GM12878 (cell line): ENCODE results near the gene STAT4. TPM values are rescaled to one million over a fixed set of nuclear protein-coding genes. Genes with fewer than 3 reads are reported as not detected.

Experiments used
- ATF7 ChIP-seq: fragments of 450-650 bp; IDR thresholded peaks from 2 replicates; pipeline ENCODE4 v1.6.1; 2016; ENCODE audit warnings: low read depth, mild to moderate bottlenecking
- BMI1 ChIP-seq: fragments of 450-650 bp; IDR thresholded peaks from 2 replicates; pipeline ENCODE4 v1.6.1; 2016; ENCODE audit warnings: mild to moderate bottlenecking, moderate library complexity, borderline replicate concordance
- CREB1 ChIP-seq: IDR thresholded peaks from 2 replicates; pipeline ENCODE4 v1.6.1; 2012; ENCODE audit warnings: low read depth, mild to moderate bottlenecking, inconsistent platforms
- GATAD2B ChIP-seq: fragments of 450-650 bp; conservative IDR thresholded peaks from 2 replicates; pipeline ENCODE4 v1.6.1; 2017; ENCODE audit warnings: low read depth, mild to moderate bottlenecking, moderate library complexity
- HDGF ChIP-seq: fragments of 450-650 bp; IDR thresholded peaks from 2 replicates; pipeline ENCODE4 v1.6.1; 2016; ENCODE audit warnings: antibody characterized with exemption
- JUNB ChIP-seq: IDR thresholded peaks from 2 replicates; pipeline ENCODE4 v1.6.1; 2016; ENCODE audit warnings: antibody characterized with exemption, mild to moderate bottlenecking
- KLF5 ChIP-seq: fragments of 450-650 bp; IDR thresholded peaks from 2 replicates; pipeline ENCODE4 v1.6.1; 2014; ENCODE audit warnings: mild to moderate bottlenecking; ENCODE audit not compliant: partially characterized antibody
- PML ChIP-seq: IDR thresholded peaks from 2 replicates; pipeline ENCODE4 v1.6.1; 2012; ENCODE audit warnings: low read length, inconsistent platforms
- RFX5 ChIP-seq: IDR thresholded peaks from 2 replicates; pipeline ENCODE4 v1.6.1; 2011; ENCODE audit warnings: low read depth, low read length, improper control_type of control experiment
- SMAD5 ChIP-seq: IDR thresholded peaks from 2 replicates; pipeline ENCODE4 v1.6.1; 2016; ENCODE audit warnings: antibody characterized with exemption, low read depth
- YY1 ChIP-seq: IDR thresholded peaks from 2 replicates; pipeline ENCODE4 v1.6.1; 2011; ENCODE audit warnings: low read depth, mild to moderate bottlenecking, low read length
- ZNF207 ChIP-seq: fragments of 450-650 bp; IDR thresholded peaks from 2 replicates; pipeline ENCODE4 v1.6.1; 2014; ENCODE audit warnings: antibody characterized with exemption, mild to moderate bottlenecking, borderline replicate concordance
- ZSCAN29 ChIP-seq: fragments of 450-650 bp; IDR thresholded peaks from 2 replicates; pipeline ENCODE4 v1.6.1; 2017; ENCODE audit warnings: mild to moderate bottlenecking, moderate library complexity
- polyA plus RNA-seq, 11 experiments: library from polyadenylated mRNA; depleted of rRNA in 4 of 11; unstranded in 6 of 11; stranded (reverse) in 5 of 11; fragments of >200 nt; fragmentation: Nextera tagmentation in 4 of 11; fragmentation: Illumina TruSeq in 1 of 11; extraction: Ambion mirVana in 4 of 11; extraction: Trizol in 1 of 11; gene quantifications; 1 replicate in 1 of 11; 2 replicates in 10 of 11; pipeline versions ENCODE4 v1.2.1 to v1.2.3, GENCODE V29; 2011 to 2016; ENCODE audit warnings: inconsistent platforms in 2 of 11, missing spikeins in 2 of 11, low read depth in 1 of 11
- total RNA-seq, 4 experiments: library from RNA; depleted of rRNA in 3 of 4; stranded (reverse); fragments of >200 nt in 3 of 4; fragmentation: Illumina TruSeq in 1 of 4; extraction: Trizol in 1 of 4; gene quantifications; 2 replicates each; pipeline versions ENCODE4 v1.2.1 to v1.2.3, GENCODE V29; 2013 to 2021
- TF ChIP-seq, protein P1 (sequence below): IDR thresholded peaks from 2 replicates; pipeline ENCODE4 v1.6.1; 2011; ENCODE audit warnings: borderline replicate concordance, low read depth, mild to moderate bottlenecking, moderate library complexity, mixed read lengths, low read length; ENCODE audit not compliant: insufficient read depth; ENCODE audit errors: extremely low read length
- TF ChIP-seq, protein P2 (sequence below): IDR thresholded peaks from 2 replicates; pipeline ENCODE4 v1.6.1; 2012; ENCODE audit warnings: low read depth, low read length, improper control_type of control experiment
- TF ChIP-seq, protein P3 (sequence below): IDR thresholded peaks from 2 replicates; pipeline ENCODE4 v1.6.1; 2011; ENCODE audit warnings: borderline replicate concordance, low read depth, mild to moderate bottlenecking, moderate library complexity, low read length; ENCODE audit not compliant: insufficient read depth, poor library complexity, severe bottlenecking
- TF ChIP-seq, protein P4 (sequence below): fragments of 450-650 bp; IDR thresholded peaks from 2 replicates; pipeline ENCODE4 v1.6.1; 2017; ENCODE audit warnings: mild to moderate bottlenecking, moderate library complexity
- TF ChIP-seq, protein P5 (sequence below): fragments of 450-650 bp; formaldehyde crosslinking; IDR thresholded peaks from 2 replicates; pipeline ENCODE4 v1.4.0; 2020; ENCODE audit warnings: mild to moderate bottlenecking, moderate library complexity

STAT4 gene
- total and polyA plus RNA-seq, 10 of the 15 experiments (the other 5 are each of a cell fraction or from before 2014, with no cell fraction given): 3.1 to 9.3 (median 7.1) TPM

DNA sequence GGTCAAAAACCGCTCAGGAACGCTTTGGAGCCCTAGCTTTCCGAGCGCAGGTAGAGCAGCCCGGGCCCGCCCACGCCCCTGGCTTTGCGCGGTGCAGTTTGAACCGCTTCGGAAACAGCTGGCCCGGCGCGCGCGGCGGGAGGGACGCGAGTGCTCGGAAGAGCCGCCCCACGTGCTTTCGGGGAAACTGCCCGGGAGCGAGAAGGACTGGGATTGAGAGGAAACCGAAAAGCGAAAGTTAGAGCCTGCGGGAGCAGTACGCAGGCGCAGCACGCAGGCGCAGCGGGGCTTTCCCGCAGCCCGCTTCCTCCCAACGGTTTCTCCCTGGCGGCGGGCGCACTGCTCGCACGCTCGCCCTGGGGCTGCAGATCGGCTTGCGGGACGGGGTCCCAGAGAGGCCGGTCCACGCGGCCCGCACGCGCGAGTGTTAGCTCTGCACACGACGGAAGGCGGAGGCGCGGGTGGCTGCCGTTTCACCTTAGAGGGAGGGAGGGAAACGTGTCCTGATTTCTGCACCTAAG, 130.5 kb downstream of the STAT4 start (continued):
- TF ChIP-seq ZSCAN29: peak; percentile 54; the same call in 1 of the 2 replicates
- no peak for TF ChIP-seq HDGF
- no peak for TF ChIP-seq RFX5
- TF ChIP-seq ATF7: peak; percentile 58; the same call in 1 of the 2 replicates
- TF ChIP-seq KLF5: peak; percentile 97
- no peak for TF ChIP-seq BMI1
- TF ChIP-seq GATAD2B: peak; percentile 96
- TF ChIP-seq PML: peak; percentile 98
- TF ChIP-seq, protein P1, sequence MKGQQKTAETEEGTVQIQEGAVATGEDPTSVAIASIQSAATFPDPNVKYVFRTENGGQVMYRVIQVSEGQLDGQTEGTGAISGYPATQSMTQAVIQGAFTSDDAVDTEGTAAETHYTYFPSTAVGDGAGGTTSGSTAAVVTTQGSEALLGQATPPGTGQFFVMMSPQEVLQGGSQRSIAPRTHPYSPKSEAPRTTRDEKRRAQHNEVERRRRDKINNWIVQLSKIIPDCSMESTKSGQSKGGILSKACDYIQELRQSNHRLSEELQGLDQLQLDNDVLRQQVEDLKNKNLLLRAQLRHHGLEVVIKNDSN: peak; percentile 97
- TF ChIP-seq, protein P2, sequence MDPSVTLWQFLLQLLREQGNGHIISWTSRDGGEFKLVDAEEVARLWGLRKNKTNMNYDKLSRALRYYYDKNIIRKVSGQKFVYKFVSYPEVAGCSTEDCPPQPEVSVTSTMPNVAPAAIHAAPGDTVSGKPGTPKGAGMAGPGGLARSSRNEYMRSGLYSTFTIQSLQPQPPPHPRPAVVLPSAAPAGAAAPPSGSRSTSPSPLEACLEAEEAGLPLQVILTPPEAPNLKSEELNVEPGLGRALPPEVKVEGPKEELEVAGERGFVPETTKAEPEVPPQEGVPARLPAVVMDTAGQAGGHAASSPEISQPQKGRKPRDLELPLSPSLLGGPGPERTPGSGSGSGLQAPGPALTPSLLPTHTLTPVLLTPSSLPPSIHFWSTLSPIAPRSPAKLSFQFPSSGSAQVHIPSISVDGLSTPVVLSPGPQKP: peak; percentile 86
- TF ChIP-seq, protein P3, sequence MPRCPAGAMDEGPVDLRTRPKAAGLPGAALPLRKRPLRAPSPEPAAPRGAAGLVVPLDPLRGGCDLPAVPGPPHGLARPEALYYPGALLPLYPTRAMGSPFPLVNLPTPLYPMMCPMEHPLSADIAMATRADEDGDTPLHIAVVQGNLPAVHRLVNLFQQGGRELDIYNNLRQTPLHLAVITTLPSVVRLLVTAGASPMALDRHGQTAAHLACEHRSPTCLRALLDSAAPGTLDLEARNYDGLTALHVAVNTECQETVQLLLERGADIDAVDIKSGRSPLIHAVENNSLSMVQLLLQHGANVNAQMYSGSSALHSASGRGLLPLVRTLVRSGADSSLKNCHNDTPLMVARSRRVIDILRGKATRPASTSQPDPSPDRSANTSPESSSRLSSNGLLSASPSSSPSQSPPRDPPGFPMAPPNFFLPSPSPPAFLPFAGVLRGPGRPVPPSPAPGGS: peak; percentile 85
- TF ChIP-seq JUNB: no peak
- TF ChIP-seq SMAD5: peak; percentile 95
- TF ChIP-seq ZNF207: peak; percentile 96
- peak; percentile 86 for TF ChIP-seq CREB1
- TF ChIP-seq, protein P4, sequence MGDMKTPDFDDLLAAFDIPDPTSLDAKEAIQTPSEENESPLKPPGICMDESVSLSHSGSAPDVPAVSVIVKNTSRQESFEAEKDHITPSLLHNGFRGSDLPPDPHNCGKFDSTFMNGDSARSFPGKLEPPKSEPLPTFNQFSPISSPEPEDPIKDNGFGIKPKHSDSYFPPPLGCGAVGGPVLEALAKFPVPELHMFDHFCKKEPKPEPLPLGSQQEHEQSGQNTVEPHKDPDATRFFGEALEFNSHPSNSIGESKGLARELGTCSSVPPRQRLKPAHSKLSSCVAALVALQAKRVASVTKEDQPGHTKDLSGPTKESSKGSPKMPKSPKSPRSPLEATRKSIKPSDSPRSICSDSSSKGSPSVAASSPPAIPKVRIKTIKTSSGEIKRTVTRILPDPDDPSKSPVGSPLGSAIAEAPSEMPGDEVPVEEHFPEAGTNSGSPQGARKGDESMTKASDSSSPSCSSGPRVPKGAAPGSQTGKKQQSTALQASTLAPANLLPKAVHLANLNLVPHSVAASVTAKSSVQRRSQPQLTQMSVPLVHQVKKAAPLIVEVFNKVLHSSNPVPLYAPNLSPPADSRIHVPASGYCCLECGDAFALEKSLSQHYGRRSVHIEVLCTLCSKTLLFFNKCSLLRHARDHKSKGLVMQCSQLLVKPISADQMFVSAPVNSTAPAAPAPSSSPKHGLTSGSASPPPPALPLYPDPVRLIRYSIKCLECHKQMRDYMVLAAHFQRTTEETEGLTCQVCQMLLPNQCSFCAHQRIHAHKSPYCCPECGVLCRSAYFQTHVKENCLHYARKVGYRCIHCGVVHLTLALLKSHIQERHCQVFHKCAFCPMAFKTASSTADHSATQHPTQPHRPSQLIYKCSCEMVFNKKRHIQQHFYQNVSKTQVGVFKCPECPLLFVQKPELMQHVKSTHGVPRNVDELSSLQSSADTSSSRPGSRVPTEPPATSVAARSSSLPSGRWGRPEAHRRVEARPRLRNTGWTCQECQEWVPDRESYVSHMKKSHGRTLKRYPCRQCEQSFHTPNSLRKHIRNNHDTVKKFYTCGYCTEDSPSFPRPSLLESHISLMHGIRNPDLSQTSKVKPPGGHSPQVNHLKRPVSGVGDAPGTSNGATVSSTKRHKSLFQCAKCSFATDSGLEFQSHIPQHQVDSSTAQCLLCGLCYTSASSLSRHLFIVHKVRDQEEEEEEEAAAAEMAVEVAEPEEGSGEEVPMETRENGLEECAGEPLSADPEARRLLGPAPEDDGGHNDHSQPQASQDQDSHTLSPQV: no peak; the same call in 1 of the 2 replicates
- TF ChIP-seq YY1: peak; percentile 82
- TF ChIP-seq, protein P5, sequence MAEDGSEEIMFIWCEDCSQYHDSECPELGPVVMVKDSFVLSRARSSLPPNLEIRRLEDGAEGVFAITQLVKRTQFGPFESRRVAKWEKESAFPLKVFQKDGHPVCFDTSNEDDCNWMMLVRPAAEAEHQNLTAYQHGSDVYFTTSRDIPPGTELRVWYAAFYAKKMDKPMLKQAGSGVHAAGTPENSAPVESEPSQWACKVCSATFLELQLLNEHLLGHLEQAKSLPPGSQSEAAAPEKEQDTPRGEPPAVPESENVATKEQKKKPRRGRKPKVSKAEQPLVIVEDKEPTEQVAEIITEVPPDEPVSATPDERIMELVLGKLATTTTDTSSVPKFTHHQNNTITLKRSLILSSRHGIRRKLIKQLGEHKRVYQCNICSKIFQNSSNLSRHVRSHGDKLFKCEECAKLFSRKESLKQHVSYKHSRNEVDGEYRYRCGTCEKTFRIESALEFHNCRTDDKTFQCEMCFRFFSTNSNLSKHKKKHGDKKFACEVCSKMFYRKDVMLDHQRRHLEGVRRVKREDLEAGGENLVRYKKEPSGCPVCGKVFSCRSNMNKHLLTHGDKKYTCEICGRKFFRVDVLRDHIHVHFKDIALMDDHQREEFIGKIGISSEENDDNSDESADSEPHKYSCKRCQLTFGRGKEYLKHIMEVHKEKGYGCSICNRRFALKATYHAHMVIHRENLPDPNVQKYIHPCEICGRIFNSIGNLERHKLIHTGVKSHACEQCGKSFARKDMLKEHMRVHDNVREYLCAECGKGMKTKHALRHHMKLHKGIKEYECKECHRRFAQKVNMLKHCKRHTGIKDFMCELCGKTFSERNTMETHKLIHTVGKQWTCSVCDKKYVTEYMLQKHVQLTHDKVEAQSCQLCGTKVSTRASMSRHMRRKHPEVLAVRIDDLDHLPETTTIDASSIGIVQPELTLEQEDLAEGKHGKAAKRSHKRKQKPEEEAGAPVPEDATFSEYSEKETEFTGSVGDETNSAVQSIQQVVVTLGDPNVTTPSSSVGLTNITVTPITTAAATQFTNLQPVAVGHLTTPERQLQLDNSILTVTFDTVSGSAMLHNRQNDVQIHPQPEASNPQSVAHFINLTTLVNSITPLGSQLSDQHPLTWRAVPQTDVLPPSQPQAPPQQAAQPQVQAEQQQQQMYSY: no peak
